HG02571 (cell line): ENCODE data around the gene WDFY4.

Experiments
- ATAC-seq: cut with Tn5 transposase; IDR thresholded peaks from one replicate; pipeline ENCODE4 v1.9.1; 2021; ENCODE audit warnings: mild to moderate bottlenecking, moderate library complexity; ENCODE audit not compliant: unreplicated experiment

WDFY4 gene

DNA sequence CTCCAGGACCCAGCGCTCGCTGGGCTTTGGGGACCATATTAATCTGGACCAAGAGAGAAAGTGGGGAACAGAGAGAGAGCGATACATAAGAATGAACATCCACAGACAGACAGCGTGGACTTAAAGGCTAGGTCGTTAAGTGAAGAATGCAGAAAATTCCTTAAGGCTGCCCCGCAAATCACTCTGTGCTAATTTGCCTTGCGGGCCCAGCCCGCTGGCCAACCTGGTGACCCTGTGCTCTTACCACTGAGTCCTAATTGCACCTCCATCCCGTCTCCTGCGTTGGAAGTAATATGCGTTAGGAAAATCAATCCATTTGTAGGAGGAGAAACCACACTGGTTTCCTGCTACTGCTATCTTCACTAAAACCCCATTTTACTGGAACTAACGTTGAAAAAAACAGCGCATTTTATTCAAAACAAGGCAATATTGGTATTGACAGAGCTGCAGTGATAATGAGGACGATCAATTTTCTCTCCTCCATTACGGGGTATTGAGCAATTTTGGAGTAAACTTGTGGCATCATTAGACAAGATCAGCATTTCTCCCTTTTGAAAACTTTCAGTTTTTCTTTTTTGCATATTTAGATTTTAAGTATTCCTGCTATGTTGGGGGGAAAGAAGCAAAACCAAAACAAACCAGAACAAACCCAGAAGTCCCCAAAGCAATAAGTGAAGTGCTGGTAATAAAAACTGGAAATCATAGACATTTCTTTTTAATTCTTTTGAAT is 85.2 kb downstream of the WDFY4 start:
- no peak for ATAC-seq

DNA sequence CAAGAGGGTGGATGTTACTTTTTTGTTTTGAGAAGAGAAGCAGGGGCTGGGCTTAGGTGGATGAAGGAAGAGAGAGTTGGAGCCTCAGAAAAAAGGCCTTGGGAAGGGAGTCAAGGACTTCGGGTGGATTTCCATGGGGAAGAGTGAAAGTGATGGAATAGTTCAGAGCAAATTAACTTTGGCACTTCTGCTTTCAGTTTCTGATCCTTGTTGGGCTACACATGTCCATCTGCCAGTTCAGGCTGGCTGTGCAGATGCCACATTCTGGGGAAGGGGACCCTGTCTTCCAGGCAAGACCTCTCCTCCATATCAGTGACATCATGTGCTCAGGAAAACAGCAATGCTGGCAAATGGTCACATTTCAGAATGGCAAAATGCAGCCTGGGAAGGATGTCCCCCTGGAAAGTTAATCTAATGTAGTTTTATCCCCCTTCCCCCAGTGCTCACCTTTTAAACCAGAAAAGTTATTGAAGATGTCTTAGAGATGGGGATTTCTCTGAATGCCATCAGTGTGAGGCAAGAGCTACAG is 86.0 kb downstream of the WDFY4 start:
- ATAC-seq: no peak

DNA sequence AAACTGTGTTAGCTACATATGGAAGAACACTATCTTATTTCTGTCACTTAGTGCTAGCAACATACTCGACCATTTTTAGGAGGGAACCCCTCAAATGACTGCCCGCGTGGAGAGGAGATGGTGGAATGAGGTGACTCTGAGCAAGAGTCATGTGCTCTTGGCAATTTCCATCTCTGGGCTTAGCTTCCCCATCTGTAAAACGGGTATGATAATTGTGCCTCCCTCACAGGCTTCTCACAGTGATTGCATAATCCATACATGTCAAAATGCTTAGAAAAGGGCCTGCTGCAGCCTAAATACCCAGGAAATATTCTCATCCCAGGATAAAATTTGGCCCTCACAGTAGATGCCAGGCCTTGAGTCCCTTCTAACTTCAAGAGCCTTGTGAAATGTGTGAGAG is 86.6 kb downstream of the WDFY4 start:
- ATAC-seq: no peak

DNA sequence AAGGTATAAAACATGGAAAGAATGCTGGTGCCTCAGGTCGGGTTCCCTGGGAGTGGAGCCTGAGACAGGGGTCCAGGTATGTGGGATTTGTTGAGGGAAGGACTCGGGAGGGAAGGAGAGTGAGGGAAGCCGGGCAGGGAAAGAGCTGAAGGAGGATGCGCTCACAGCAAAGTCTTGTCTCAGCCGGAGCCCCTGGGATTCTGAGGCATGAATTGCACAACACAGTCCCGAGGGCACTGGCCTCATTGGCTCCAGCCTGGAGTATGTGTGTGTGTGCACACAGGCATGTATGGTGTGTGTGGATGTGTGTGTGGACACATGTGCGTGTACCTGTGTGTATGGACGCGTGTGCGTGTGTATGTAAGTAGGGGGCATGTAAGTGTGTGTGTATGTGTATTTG is 87.4 kb downstream of the WDFY4 start:
- no peak for ATAC-seq

DNA sequence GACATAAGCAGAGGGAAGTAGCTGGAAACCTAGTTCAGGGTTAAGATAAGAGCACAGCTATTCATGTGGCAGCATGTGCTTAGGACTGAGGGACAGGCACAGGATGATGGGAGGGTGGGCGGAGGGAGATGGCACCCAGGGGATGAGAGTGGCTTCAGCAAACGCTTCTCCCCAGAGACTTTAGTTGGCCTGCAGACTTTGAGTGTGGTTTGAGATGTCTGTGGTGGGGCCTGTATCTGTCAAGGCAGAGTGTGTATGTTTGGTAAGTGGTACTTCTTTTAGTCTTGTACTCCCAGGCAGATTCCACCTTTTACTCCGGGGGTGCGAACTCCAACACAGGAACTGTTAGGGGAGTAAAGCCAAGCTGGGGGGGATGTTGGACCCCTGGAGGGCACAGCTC is 88.9 kb downstream of the WDFY4 start:
- ATAC-seq: no peak

DNA sequence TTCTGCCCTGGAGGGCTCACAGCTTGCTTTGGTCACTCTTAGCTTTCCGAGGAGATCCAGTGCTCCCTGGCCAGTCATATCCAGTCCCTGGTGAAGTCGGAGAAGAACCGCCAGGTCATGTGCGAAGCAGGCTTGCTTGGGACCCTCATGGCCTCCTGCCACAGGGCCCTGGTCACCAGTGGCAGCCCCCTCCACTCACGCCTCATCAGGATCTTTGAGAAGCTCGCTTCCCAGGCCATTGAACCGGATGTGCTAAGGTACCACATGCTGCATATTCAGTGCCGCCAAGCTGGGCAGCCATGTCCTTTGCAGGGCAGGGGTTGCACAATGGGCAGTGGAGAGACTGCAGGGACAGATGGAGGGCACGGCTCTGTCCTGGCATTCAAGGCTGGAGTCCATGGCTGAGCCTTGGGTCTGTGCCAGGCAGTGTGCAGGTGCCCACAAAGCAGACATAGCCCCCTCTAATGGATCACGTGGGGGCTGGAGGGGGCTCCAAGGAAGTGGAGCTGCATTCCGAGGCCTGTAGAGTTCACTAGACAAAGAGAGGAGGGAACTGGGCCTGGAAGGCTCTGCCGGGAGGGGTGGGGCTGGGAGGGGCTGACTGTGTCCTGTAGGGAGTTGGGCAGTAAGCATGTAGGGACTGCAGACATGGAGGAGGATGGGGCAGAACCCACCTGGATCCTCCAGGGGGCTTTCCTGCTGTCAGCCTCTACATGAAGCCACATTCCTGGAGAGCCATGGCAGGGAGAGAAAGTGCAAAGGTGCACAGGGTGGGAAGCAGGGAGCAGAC is 89.9 kb downstream of the WDFY4 start:
- no peak for ATAC-seq

DNA sequence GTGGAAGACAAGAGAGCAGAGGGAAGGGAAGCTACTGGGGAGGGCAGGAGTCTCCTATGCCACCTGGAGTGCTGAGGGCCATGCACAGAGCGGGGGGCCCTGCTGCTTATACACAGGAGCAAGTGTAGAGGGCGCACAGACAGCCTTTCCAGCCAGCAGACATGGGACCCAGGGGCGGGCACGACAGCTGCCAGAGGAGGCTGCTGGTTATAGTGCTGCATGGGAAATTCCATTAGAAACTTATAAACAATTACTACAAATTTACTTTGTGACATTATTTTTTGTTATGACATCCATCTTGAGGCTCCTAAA is 90.5 kb downstream of the WDFY4 start:
- ATAC-seq: no peak

DNA sequence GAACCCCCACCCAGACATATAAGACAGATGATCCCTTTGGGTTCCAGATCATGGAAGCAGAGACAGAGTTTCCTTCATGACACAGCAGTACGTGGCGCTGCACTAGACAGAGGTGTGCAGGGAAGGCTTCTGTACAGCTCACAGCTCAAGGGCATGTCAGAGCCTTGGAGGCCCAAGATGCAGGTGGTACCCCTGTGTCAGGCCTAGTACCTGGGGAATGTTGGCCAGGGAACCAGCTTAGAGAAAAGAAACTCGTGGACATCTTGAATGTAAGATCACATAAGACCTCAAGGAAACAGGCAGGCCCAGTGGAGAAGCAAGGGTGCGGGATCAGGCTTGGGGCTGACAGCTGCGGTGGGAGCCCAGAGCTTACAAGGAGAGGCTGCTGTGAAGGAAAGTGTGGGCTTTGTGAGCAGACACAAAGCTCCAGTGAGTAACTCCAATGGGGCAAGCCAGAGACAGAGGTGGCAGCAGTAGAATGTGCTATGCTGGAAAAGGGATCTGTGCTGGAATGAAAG is 91.4 kb downstream of the WDFY4 start:
- no peak for ATAC-seq

DNA sequence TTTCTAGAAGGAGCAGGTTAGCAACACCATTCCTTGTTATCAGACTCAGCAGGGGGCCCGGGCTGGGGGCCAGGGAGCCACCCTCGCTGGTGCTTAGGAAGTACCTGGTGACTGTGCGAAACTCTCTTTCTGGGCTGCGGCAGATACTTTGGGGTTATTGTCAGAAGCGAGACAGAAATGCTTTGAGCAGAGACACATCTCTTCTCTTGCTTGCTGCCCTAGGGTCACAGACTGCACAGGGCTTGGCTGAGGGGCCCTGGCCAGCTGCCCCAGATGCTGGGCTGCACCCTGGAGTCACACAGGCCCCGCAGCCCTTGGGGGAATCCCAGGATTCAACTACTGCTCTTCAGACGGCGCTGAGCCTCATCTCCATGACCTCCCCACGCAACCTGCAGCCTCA is 91.9 kb downstream of the WDFY4 start:
- no peak for ATAC-seq

DNA sequence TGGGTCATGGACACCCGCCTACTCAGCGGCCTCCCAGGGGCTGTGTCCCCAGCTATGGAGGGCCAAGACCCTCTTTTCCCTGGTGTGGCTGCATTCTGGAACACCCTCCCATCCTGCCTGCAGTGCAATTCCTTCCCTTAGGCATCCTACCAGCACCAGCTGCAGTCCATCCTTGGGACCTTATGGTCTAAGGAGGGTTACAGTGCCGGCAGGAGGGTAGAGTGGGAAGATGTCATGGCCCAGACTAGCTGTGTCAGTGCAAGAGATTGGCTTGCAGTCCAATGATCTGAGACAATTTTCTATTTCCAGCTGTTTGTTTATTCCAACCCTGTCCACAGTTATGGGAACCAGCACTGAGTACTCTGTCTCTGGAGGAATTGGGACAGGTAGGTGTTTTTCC is 92.4 kb downstream of the WDFY4 start:
- ATAC-seq: no peak

DNA sequence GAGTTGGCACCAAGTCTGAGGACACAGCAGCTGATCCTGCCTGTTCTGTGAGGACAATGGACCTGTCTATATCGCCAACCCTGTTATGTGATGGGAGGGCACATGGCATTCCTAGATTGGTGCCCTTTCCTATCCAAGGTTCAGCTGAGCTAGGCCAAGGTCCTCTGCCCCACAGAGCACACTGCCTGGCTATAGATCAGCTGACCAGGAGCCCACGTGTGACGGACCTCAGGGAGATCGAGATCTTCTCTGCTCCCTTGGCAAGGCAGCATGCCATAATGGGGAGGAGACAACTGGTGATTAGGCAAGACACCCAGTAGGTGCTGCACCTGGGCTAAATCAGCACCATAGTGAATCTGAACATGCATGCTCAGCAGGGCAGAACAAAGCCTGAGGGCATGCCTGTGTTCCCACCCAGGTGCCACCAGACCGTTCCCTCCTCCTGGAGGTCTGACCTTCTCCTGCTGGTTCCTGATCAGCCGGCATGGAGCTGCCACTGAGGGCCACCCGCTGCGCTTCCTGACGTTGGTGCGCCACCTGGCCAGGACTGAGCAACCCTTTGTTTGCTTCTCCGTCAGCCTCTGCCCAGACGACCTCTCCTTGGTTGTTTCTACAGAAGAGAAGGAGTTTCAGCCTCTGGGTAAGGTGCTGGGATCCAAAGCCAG is 93.7 kb downstream of the WDFY4 start:
- ATAC-seq: no peak

DNA sequence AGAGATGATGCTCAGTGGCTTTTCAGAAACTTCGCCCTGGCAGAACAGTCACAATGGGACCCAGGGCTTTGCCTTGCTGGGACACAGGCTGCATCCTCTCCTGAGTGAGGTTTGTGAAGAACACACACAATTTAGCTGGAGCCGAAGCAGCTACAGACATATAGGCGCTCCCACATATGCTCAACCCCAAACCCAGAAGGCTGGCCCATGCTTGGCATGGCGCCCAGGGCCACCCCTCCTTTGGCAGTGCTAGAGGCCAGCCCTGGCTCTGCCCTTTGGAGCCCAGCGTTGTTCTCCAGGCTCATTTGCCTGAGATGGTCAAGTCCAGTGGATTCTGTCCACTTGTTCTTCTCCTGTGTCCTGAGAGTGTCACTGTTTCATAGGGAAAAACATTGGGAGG is 94.4 kb downstream of the WDFY4 start:
- no peak for ATAC-seq

DNA sequence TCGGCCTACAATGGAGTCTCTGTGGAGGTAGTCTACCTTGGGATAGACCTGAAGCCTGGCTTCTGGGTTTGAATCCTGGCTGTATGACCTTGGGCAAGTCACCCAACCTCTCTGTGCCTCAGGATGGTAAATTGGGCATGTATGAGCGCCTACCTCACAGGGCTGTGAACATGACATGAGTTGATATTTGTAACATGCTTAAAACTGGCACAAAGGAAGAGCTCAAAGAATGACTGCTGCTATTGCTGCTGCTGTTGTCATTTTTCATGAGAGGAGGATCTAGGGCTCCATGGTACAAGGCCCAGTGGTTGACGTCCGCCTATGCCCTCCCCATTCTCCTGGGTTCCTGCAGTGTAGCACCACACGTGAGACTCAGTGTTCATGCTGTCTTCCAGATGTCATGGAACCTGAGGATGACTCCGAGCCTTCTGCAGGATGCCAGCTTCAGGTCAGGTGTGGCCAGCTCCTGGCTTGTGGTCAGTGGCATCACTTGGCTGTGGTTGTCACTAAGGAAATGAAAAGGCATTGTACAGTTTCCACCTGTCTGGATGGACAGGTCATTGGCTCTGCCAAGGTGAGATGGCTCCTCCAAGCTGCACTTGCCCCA is 95.0 kb downstream of the WDFY4 start:
- ATAC-seq: no peak

DNA sequence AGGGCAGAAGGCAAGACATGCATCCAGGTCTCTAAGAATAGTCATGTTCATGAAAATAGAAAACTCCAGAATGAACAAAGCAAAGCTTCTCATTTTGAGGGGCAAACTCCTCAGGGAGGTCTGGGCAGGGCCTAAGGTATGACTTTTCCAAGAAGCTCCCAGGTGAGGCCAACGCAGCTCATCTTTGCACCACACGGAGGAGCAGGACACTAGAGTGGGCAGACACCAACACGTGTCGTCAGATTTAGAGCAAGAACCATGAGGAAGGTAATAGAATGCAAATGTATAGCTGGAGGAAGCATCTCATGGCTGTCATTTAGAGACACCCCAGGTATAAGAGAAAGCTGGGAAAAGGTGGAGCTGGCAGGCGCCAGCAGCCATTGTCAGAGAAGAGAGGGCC is 95.7 kb downstream of the WDFY4 start:
- ATAC-seq: no peak

DNA sequence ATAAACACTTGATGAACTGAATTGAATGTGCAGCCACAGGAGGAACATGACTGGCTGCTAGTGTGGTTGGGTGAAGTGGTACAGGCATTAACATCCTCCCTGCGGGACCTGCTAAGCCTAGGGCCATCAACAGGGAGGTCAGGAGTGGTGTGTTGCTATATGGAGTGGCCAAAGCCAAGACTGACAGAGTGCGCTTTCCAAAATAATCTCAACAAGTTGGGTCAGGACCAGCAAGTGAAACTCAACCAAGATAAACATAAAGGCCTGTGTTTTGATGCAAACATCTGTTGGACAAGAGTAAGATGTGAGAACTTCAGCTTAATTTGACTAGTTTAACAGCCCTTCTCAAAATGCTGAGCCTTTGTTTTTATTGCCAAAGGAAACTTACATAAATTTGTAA is 97.7 kb downstream of the WDFY4 start:
- ATAC-seq: no peak

DNA sequence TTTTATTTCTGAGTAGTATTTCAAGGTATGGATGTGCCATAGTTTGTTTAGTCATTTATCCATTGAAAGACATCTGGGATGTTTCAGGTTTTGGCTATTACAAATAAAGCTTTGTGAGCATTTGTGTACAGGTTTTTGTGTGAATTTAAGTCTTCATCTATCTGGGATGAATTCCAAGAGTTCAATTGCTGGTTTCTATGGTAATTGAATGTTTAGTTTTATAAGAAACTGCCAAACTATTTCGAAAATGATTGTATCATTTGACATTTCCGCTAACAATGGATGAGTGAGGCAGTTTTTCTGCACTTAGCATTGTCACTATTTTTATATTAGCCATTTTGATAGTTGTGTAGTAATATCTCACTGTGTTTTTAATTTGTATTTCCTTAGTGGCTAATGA is 99.4 kb downstream of the WDFY4 start:
- no peak for ATAC-seq

DNA sequence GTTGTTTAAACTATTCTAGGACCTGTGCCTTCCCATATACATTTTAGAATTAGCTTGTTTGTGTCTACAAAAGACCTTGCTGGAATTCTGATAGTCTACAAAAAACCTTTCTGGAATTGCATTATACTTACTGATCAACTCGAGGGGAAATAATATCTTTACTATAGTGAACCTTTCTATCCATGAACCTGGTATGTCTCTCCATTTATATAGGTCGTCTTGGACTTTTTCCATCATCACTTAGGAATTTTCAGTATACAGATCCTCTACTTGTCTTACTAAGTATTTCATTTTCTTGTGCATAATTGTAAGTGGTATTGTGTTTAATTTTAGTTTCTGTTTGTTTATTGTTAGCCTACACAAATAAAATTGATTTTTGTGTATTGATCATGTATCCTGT is 101.1 kb downstream of the WDFY4 start:
- no peak for ATAC-seq

DNA sequence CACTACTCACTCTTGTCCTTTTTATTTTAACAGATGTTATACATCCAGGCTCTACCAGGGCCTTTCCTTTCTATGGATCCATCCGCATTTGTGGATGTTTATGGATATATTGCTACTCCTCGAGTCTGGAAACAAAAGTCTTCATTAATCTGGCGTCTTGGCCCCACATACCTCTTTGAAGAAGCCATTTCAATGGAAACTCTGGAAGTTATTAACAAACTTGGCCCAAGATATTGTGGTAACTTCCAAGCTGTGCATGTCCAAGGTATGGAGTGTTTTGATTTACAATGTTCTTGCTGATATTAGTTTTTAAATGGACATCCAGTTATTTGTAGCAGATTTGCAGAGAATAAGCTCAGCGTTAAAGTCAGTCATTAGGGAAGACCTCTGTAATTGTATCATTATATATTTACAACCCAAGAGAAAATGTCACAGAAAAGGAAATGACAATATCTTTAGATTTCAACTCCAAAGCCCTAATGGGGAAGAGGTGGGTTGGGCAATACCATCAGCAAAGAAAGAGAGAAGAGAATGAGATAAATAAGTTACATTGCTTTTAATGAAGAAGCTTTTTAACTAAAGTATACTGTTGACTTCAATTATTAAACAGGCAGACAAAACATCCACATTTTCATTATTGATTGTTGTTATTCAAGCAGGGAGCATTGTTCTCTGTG is 102.1 kb downstream of the WDFY4 start:
- ATAC-seq: no peak

DNA sequence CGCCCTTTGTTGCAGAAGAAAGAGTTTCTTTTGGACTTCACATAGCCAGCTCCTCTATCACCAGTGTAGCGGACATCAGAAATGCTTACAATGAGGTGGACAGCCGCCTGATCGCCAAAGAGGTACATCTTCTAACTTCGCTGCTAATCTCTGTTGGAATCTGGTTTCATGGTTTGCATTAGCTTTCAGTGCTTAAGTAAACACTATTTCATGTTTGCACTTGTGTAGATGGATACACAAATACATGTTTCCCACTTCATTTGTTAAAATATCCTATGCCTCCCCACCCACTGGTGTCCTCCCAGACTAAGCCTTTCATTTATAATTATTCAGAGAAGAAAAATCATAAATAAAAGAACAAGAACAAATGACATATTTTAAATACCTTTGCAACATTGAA is 103.9 kb downstream of the WDFY4 start:
- ATAC-seq: no peak

DNA sequence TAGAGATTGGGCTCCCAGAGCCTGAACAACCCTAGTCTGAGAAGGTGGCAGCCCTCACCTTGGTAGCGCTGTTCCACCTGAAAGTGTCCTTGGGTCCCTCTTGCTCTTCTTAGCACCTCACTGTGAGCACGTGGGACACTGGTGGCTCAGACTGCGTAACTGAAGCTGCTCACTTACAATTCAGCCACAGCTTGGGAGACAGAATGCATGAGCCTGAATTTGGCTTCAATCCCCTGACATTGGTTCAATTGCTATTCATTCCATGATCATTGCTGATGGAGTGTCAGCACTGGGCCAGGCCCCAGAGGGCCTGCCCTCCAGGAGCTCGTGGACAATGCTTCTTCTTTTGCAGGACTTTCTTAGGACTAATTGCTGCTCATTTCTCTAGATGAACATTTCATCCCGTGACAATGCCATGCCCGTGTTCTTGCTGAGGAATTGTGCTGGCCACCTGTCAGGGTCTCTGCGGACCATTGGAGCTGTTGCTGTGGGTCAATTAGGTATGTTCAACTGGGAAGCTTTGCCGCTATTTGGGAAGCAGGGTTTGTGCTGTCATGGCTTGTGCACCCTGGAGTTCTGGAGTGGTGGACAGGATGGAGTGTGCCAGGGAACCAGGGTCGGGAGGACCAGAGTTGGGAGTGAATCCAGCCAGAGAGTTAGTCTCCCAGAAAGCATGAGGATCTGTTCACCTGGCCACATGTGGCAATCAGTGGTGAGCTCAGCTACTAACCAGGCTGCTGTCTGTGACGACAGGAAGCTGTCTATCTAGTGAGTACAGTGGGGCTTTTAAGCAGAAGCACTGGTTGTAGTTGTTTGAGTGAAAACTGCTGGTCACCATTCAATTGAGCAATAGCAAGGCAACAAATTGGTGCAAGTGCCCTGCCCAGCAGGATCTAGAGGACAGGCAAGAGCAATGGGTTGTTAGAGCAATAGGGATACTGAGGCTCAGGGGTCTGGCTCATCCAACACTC is 105.1 kb downstream of the WDFY4 start:
- ATAC-seq: no peak
